GM21515 (cell line): ENCODE measurements around the gene TM4SF1.
"Not testable (repeated sequence)": the region's sequence is repeated elsewhere in the genome, so short reads cannot be mapped to it uniquely, and the experiment has no call there.

Experiments
- ATAC-seq: cut with Tn5 transposase; IDR thresholded peaks from one replicate; pipeline ENCODE4 v1.9.1; 2021; ENCODE audit not compliant: unreplicated experiment

Gene TM4SF1

GRCh38 chr3:149352556-149352955 is 24.9 kb downstream of the TM4SF1 start:
- ATAC-seq, result no peak

GRCh38 chr3:149343951-149344350 is 33.5 kb downstream of the TM4SF1 start:
- no peak for ATAC-seq

DNA sequence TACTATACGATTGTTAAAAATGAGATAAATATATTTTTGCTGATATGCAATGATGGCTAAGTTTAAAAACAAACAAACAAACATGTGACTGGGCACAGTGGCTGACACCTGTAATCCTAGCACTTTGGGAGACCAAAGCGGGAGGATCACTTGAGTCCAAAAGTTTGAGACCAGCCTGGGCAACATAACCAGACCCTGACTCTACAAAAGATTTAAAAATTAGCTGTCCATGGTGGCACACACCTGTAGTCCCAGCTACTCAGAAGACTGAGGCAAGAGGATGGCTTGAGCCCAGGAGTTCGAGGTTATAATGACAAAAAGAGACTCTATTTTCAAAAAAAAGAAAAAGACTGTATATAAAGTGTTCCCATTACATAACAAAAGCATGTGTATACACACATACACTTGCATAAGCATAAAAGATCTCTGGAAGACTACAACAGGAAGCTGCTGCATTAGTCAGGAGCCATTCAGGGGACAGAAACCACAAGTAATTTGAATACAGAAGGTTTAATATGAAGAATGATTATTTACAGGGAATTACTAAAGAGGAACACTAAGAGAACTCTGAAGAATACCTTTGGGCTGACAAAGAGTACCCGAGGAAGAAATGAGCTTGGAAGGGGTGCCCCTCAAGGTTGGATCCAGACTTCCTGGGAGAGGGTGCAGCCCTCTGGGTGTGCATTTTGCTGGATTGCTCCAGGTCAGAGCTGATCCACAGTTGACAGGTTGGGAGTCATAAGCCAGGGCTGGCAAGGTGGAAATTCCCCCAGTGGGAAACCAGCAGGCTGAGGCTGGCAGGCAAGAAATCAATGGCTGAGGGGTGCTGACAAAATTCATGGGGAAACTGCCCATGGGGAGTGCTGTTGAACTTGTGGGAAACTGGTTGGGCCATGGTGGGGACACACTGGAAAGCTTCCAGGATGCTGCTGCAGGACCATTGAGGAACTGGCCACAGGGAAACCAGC is 34.8 kb downstream of the TM4SF1 start:
- no peak for ATAC-seq

GRCh38 chr3:149340310-149340933 is 37.0 kb downstream of the TM4SF1 start:
- ATAC-seq, result no peak

DNA sequence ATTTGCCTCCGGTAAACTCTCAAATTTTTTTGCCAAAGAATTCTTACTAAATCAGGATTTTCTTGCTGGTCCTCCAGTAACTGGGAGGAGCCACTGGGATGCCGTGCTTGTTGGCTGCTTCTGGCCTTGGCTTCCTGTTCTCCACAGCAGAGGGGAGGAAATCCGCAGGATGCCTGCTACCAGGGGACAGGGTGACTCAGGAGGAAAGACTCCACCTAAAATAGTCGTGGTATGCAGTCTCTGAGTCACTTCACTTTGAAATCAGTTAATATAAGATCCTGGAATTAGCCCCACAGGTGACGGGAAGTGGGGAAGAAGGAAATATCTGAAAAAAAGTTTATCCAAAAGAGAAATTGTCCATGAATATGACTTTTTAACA is 37.5 kb downstream of the TM4SF1 start:
- no peak for ATAC-seq

DNA sequence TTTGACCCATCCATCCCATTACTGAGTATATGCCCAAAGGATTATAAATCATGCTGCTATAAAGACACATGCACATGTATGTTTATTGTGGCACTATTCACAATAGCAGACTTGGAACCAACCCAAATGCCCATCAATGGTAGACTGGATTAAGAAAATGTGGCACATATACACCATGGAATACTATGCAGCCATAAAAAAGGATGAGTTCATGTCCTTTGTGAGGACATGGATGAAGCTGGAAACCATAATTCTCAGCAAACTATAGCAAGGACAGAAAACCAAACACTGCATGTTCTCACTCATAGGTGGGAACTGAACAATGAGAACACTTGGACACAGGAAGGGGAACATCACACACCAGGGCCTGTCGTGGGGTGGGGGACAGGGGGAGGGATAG is 40.0 kb downstream of the TM4SF1 start:
- ATAC-seq, result not testable (repeated sequence)

- no peak for ATAC-seq
Observed at GRCh38 chr3:149336925-149337324, 40.5 kb downstream of the TM4SF1 start.

GRCh38 chr3:149333176-149333859 is 44.1 kb downstream of the TM4SF1 start, which contains the start of gene TM4SF18:
TSS of gene TM4SF18 (minus strand) at chr3:149333636. CDS start at chr3:149333382, 254 bp downstream.
- no peak for ATAC-seq

DNA sequence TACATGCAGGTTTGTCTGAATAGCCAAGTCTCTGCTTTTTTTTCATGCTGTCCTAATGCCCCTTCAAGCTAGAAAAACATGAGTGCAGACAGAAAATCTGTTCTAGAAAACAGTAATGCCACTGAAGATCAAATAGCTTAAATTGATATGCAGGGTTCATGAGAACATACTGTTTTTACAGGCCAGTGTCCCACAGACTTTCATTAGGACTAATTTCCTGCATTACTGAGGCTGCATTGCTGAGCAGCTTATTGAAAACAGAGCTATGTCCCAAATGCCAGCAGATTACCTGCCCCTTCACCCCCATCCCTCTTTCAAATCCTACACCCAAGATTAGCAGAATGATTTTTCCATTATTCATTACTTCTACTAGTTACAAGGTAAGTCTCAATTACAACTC is 44.7 kb downstream of the TM4SF1 start:
- ATAC-seq, result no peak

DNA sequence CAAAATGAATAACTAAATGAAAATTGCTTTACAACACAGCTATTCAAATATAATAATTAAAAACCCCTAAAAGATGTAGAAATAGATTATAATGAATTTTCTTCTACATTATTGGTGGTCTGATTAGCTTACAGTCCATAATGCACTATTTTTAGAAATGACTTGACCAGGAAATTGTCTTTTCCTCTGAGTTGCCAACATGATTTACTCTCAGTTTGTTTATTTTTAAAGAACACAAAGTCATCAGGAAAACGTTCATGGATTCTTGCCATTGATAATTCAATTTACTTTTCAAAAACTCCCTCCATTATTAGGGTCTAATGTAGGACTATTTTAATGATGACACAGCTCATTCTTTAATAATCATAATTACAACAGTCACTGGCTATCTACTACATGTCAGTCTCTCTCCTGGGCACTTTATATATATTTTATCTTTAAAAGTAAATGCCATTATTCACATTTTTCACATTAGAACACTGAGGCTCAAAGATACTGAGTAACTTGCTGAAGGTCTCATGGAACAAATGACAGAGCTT is 45.2 kb downstream of the TM4SF1 start:
- ATAC-seq, result no peak

GRCh38 chr3:149331396-149331795 is 46.1 kb downstream of the TM4SF1 start:
- ATAC-seq, result no peak

DNA sequence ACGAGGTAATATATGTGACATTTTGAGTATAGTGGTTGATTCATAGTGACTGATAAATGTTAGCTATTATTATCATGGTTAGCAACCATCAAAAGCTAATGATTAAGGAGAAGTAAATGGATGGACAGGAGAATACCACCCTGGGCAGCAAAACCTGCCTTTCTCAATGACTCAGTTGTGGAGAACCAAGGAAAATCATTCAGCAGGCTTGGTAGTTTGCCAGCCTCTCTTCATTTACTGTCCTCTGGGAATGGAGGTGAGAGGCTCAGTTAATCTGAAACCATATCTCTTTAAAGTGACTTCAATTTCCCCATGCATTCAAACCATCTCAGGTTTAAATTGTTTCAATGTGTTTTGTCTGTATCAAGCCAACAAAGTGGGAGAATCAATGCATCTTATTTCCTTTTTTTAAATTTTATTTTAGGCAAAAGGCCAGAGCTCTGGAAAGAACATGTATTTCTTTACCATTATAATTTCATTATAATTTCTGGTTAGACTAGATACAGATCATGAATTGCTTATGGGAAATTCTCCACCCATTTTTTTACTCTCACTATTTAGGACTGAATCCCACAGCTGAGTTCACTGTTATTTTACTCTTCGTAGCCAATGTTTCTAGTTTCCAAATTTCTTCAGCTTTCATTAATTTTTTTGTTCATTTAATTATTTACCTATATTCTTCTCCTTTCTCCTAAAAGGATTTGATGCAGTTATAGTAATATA is 46.7 kb downstream of the TM4SF1 start:
- no peak for ATAC-seq

DNA sequence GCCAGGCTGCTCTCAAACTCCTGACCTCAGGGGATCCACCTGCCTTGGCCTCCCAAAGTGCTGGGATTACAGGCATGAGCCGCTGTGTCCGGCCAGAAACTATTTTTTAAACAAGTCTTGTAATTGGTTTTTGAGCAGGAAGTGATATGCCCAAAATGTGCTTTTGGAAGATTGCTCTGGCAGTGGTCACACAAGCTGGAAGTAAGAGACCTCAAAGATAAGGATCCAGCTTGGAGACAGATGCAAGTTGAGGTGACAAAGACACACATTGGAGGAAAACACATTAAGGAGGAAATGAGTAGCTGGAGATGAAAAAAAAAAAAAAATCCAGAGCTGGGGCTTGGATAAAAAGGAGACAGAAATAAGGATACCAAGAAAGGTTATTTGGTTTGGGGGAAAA is 50.3 kb downstream of the TM4SF1 start:
- no peak for ATAC-seq

GRCh38 chr3:149325581-149325980 is 51.9 kb downstream of the TM4SF1 start:
- no peak for ATAC-seq

- ATAC-seq, result no peak
Observed at GRCh38 chr3:149324332-149324731, 53.1 kb downstream of the TM4SF1 start.

GRCh38 chr3:149321640-149322039 is 55.8 kb downstream of the TM4SF1 start:
- no peak for ATAC-seq

DNA sequence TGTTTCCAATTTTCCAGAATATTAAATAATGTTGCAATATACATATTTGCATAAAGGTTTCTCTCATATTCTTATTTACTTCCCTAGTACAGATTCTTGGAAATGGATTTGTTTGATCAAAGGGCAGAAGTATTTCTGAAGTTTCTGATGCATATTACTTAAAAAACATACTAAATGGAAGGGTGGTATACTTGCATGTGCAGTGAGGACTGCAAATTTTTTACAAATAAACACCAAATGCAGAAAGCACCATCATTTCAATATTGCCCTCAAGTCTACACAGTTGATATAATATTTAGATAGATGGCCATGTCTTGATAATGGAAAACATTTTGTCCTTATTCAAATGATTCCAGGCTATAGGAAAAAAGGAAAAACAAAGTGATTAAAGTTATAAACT is 56.3 kb downstream of the TM4SF1 start:
- ATAC-seq, result no peak

DNA sequence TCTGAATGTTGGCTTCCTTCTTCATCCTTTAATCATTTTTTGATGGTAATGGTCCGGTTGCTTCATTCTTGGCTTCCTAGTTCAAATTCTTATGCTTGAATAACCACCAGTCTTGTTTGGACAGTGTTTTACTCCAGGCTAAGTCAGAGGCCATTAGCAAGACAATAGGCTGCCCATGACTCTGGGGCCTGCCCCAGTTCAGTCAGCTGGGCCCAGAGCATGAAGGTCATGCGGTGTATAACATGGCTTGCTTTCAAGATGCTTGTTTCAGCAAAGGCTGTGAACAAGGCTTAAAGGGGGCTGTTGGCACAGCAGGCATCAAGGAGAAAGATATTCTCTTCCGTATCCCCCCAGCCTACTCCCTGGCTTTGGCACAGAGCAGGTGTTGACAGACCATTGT is 57.7 kb downstream of the TM4SF1 start:
- no peak for ATAC-seq
